GM04504 (cell line): ENCODE measurements around the gene SPATC1L.

Source experiments
- DNase-seq: peaks from one replicate; pipeline ENCODE4 v3.0.0-alpha.2; 2012; ENCODE audit warnings: low read depth

The SPATC1L gene

GRCh38 chr21:46160907-46161632 lies 23.2 kb downstream of the SPATC1L start:
- no peak for DNase-seq

DNA sequence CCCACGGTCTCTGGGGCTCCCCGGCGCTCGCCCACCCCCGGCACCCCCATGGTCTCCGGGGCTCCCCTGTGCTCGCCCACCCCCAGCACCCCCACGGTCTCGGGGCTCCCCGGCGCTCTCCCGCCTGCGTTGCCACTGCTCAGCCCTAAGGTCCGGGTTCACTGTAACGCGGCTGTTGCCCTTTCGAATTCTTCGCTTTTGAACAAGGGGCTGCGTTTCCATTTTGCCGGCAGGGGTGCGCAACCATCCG lies 23.7 kb downstream of the SPATC1L start:
- no peak for DNase-seq

- no peak for DNase-seq
These were observed 24.2 kb downstream of the SPATC1L start for GRCh38 chr21:46159841-46160656.

GRCh38 chr21:46159390-46159789 lies 24.9 kb downstream of the SPATC1L start:
- no peak for DNase-seq

- DNase-seq: no peak
These were observed 25.5 kb downstream of the SPATC1L start for GRCh38 chr21:46158666-46159300.

GRCh38 chr21:46157987-46158451 lies 26.2 kb downstream of the SPATC1L start:
- no peak for DNase-seq

- no peak for DNase-seq
These were observed 26.8 kb downstream of the SPATC1L start for GRCh38 chr21:46157396-46157986.

GRCh38 chr21:46156678-46157077 lies 27.6 kb downstream of the SPATC1L start:
- no peak for DNase-seq

GRCh38 chr21:46156378-46156645 lies 27.9 kb downstream of the SPATC1L start:
- no peak for DNase-seq

DNA sequence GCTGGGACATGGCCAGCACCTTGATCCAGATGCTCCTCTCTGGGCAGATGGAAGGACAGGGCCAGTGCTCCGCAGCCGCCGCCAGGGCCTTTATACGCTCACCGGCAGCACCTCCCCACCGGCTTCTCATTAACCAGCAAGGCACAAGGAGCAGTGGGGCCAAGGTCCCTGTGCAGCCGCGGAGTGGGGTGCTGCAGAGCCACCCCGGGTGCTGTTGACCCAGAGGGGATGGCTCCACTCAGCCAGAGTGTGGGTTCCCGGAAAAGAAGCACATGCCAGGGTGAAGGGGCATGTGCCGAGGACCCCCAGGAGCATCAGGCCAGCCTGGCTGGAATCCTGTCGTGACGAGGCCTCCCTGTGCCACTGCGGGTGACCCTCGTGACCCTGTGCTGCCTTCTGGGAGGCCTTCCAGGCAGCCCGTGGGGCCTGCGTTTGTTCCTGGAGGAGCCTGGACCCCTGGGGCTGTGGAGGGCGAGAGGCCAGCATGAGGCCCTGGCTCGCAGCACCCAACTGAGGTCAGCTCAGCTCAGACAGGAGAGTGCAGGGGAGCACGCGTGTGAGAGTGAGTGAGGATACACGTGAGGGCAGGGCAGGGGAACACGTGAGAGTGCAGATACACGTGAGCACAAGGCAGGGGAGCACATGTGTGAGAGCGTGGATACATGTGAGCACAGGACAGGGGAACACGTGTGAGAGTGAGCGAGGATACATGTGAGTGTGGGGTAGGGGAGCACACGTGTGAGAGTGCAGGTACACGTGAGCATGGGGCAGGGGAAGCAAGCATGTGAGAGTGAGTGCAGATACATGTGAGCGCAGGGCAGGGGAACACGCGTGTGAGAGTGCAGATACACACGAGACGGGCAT lies 28.5 kb downstream of the SPATC1L start, which contains the start of gene FTCD:
Gene FTCD, minus strand, starts transcription at position 66 of the 864 bp plus-strand sequence. Its CDS starts 56 bp downstream, at position 10.
- DNase-seq: no peak

DNA sequence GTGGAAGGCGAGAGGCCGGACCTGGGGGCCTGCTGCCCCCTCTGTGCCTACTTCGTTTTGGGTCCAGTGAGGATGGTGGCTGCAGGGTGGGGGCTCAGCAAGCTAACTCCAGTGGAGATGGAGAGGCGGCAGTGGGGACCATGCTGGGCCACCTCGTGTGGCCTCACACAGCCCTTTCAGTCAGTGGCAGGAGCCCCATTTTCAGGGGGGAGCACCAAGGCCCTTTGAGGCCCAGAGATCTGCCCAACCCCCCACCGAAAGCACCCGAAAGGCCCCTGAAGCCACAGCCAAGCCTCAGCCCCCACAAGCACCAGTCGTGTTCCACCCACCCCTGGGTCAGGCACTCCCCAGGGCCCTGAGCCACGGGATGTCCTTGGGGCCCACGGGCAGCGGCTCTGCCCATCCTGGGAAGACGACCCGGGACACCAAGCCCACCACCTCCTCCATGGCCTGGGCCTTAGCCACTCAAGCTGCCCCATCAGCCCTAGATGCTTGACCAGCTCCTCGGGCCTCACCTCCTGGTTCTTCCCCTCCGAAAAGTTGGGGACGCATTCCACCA lies 29.2 kb downstream of the SPATC1L start:
- DNase-seq: no peak

GRCh38 chr21:46154155-46154954 lies 29.9 kb downstream of the SPATC1L start:
- no peak for DNase-seq

- DNase-seq: no peak
These were observed 30.8 kb downstream of the SPATC1L start for GRCh38 chr21:46153247-46154154.

GRCh38 chr21:46152927-46153246 lies 31.4 kb downstream of the SPATC1L start:
- DNase-seq: no peak

DNA sequence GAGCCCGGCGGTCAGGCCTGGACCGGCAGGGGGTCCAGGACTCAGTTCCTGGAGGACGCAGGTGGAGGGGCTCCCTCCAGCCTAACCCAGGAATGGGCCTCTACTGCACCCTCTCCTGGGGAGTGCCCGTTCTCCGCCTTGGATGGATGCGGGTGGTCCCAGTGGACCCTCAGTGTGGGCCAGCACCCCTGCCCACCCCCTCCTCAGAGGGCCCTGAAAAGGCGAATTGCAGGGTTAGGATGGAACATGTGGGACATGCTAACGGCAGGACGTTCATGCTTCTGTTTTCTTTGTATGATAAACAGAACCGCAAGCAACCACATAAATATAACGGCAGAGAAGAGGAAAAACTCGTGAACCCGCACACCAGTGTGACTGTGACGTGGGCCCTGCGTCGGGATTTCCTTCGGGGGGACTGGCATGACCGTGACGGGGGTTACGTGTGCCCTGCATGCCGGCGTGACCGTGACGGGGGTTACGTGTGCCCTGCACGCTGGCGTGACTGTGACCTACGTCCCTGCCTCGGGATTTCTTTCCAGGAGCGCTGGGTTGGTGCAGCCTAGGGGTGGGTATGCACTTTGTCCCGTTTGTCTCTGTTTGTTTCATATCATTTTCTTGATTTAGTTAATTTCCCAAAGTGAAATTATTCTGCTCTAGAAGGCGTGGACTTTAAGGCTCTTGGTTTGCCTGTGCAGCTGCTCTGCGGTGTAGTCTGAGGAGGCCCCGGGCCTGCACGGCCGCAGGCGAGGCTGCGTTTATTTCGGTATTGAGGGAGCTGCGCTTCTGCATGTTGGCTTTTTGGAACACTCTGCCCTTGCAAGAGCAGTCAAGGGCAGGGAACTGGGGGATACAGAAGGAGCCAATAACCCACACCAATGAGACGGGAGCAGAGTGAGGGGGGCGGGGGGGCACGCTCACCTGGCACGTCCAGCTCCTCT lies 32.0 kb downstream of the SPATC1L start:
- no peak for DNase-seq

- no peak for DNase-seq
These were observed 32.8 kb downstream of the SPATC1L start for GRCh38 chr21:46151261-46151988.

DNA sequence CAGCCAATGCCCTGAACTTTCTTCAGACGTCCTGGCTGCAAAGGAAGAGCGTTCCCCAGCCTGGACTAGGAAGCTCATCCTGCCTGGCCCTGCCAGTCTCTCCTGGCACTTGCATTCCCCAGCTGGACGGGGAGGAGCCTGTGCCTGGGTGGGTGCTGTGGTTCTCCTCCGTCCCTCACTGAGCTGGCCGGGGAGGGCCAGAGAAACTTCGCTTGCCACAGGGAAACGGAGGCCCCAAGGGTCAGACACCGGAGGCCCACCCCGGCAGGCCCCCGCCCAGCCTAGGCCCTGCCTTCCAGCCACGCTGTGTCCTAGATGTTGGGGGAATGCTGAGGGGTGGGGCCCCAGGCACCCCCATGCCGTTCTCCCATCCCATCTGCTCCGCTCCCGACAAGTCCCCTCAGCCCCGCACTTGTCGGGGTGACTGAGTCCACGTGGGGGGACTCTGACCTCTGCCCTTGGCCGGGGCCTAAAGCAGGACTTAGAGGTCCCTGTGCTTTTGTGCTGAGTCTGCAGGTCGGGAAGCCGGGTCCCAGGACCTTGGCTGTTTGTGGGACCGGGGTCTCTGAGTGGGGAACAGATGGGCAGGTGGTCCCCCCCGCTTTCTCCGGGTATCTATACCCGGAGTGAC lies 33.7 kb downstream of the SPATC1L start:
- DNase-seq: no peak
